ENCODE results near the gene SPTAN1. TPM values are rescaled to one million over a fixed set of nuclear protein-coding genes. Genes with fewer than 3 reads are reported as not detected.

Gene SPTAN1
- total RNA-seq, 1 donor from 2014 or later: 237 TPM

GRCh38 chr9:128529191-128529590, 23.2 kb upstream of the SPTAN1 start:
- intact Hi-C loops (cut with micrococcal nuclease): no loop called here
- ATAC-seq (ENCODE audit: low read depth) (no peak), DNase-seq (no peak)
- H3K27me3 Mint-ChIP-seq: no peaks in the 10 kb centered on the region
- H3K4me3 Mint-ChIP-seq: no peak overlapping the region
- no peaks in the 10 kb centered on the region for H3K9me3 Mint-ChIP-seq
- no peak overlapping the region for H3K27ac Mint-ChIP-seq
- POLR2A ChIA-PET: no interaction called here
- TF ChIP-seq CTCF (IDR thresholded peaks at IDR 0.05): no peak
- H3K4me1 Mint-ChIP-seq: no peaks in the 10 kb centered on the region
- CTCF ChIA-PET: no interaction called here
- H3K36me3 Mint-ChIP-seq (ENCODE audit: low read depth): peaks cover 83% of the 10 kb centered on the region

- H3K27ac Mint-ChIP-seq: no peak overlapping the region
- intact Hi-C loops (cut with micrococcal nuclease): no loop called here
- no peak overlapping the region for H3K4me3 Mint-ChIP-seq
These were observed 19.8 kb upstream of the SPTAN1 start for GRCh38 chr9:128532581-128532980.

GRCh38 chr9:128540634-128541360, 11.6 kb upstream of the SPTAN1 start:
- no peaks in the 10 kb centered on the region for H3K9me3 Mint-ChIP-seq
- ChIA-PET CTCF (no interaction called here), POLR2A (interaction anchor here (0.6 to 1.0 kb wide), 2 partner anchors 9 to 12 kb away, joined by 4 read pairs; partner anchors contain the start of gene SPTAN1)
- no peak for TF ChIP-seq CTCF (IDR thresholded peaks at IDR 0.05)
- no peaks in the 10 kb centered on the region for H3K27me3 Mint-ChIP-seq
- no peak overlapping the region for H3K27ac Mint-ChIP-seq
- intact Hi-C loops (cut with micrococcal nuclease): no loop called here
- DNase-seq (no peak), ATAC-seq (ENCODE audit: low read depth) (no peak)
- H3K4me1 Mint-ChIP-seq: no peaks in the 10 kb centered on the region
- no peak overlapping the region for H3K4me3 Mint-ChIP-seq
- peaks cover 69% of the 10 kb centered on the region for H3K36me3 Mint-ChIP-seq (ENCODE audit: low read depth)

More at GRCh38 chr9:128532581-128532980, 19.8 kb upstream of the SPTAN1 start:
- Mint-ChIP-seq H3K27me3 (no peaks in the 10 kb centered on the region), H3K9me3 (no peaks in the 10 kb centered on the region), H3K36me3 (ENCODE audit: low read depth) (peaks cover 66% of the 10 kb centered on the region), H3K4me1 (no peaks in the 10 kb centered on the region)
- POLR2A ChIA-PET: no interaction called here
- DNase-seq (no peak), ATAC-seq (ENCODE audit: low read depth) (peak; percentile 25)
- CTCF ChIA-PET: interaction anchor here (0.6 kb wide), 1 partner anchor 55 kb away, joined by 3 read pairs; no protein-coding TSS in a partner anchor
- TF ChIP-seq CTCF (IDR thresholded peaks at IDR 0.05): no peak

- ChIA-PET POLR2A (no interaction called here), CTCF (interaction anchor here (0.6 kb wide), 1 partner anchor 317 kb away, joined by 3 read pairs; no protein-coding TSS in a partner anchor)
- H3K9me3 Mint-ChIP-seq: no peaks in the 10 kb centered on the region
- no peak overlapping the region for H3K4me3 Mint-ChIP-seq
- no peak overlapping the region for H3K27ac Mint-ChIP-seq
- H3K27me3 Mint-ChIP-seq: no peaks in the 10 kb centered on the region
- peaks cover 17% of the 10 kb centered on the region for H3K36me3 Mint-ChIP-seq (ENCODE audit: low read depth)
- ATAC-seq (ENCODE audit: low read depth) (no peak), DNase-seq (no peak)
- peaks cover 2% of the 10 kb centered on the region for H3K4me1 Mint-ChIP-seq
- no peak for TF ChIP-seq CTCF (IDR thresholded peaks at IDR 0.05)
- intact Hi-C loops (cut with micrococcal nuclease): no loop called here
These were observed 5.9 kb upstream of the SPTAN1 start for GRCh38 chr9:128546504-128546903.

GRCh38 chr9:128548876-128549275, 3.5 kb upstream of the SPTAN1 start:
- H3K9me3 Mint-ChIP-seq: no peaks in the 10 kb centered on the region
- intact Hi-C loops (cut with micrococcal nuclease): no loop called here
- no peaks in the 10 kb centered on the region for H3K27me3 Mint-ChIP-seq
- DNase-seq: no peak
- no peak for ATAC-seq (ENCODE audit: low read depth)
- H3K4me3 Mint-ChIP-seq: no peak overlapping the region
- CTCF ChIA-PET: no interaction called here
- TF ChIP-seq CTCF (IDR thresholded peaks at IDR 0.05): no peak
- no peak overlapping the region for H3K27ac Mint-ChIP-seq
- H3K36me3 Mint-ChIP-seq (ENCODE audit: low read depth): peaks cover 1% of the 10 kb centered on the region
- peaks cover 6% of the 10 kb centered on the region for H3K4me1 Mint-ChIP-seq
- POLR2A ChIA-PET: no interaction called here

All from activated B cell treated with CpG ODN at 0.5 μM for 24 hours (primary cell).